DOHH2 (cell line): ENCODE data around the gene CNOT6.
A peak's percentile ranks its signal among the peaks of the same experiment; 100 is the strongest.

Experiments
- H3F3A ChIP-seq: fragments of 200-600 bp; sonication (generic), shearing (Covaris generic); 2 replicates; pipeline ENCODE4 v1.6.0; 2016; ENCODE audit warnings: antibody characterized with exemption, mild to moderate bottlenecking; ENCODE audit not compliant: control insufficient read depth, insufficient read depth
- H3K27ac ChIP-seq: fragments of 200-600 bp; sonication (generic); 2 replicates; pipeline ENCODE4 v1.5.1; 2014; ENCODE audit warnings: low read depth, mild to moderate bottlenecking, low read length, moderate library complexity
- H3K27me3 ChIP-seq: fragments of 200-600 bp; sonication (generic); 2 replicates; pipeline ENCODE4 v1.6.1; 2014; ENCODE audit warnings: mild to moderate bottlenecking, low read length, mixed read lengths; ENCODE audit not compliant: control insufficient read depth
- H3K36me3 ChIP-seq: fragments of 200-600 bp; sonication (generic); 2 replicates; pipeline ENCODE4 v1.6.1; 2014; ENCODE audit warnings: mild to moderate bottlenecking, low read length, moderate library complexity, mixed read lengths; ENCODE audit not compliant: control insufficient read depth
- H3K4me1 ChIP-seq: fragments of 200-600 bp; sonication (generic); 2 replicates; pipeline ENCODE4 v1.6.1; 2014; ENCODE audit warnings: mild to moderate bottlenecking, low read length, mixed read lengths; ENCODE audit not compliant: control insufficient read depth
- H3K4me2 ChIP-seq: fragments of 200-600 bp; sonication (generic); 2 replicates; pipeline ENCODE4 v1.6.0; 2014; ENCODE audit warnings: mild to moderate bottlenecking, low read length, moderate library complexity
- H3K4me3 ChIP-seq: fragments of 200-600 bp; sonication (generic); 2 replicates; pipeline ENCODE4 v1.5.1; 2014; ENCODE audit warnings: mild to moderate bottlenecking, low read length, mixed read lengths
- H3K79me2 ChIP-seq: fragments of 200-600 bp; sonication (generic); 2 replicates; pipeline ENCODE4 v1.6.1; 2014; ENCODE audit warnings: mild to moderate bottlenecking, low read length, mixed read lengths; ENCODE audit not compliant: control insufficient read depth
- H3K9me2 ChIP-seq: fragments of 200-600 bp; sonication (generic); replicated peaks from 2 replicates; pipeline ENCODE4 v1.6.1; 2014; ENCODE audit warnings: mild to moderate bottlenecking, low read length, mixed read lengths; ENCODE audit not compliant: control insufficient read depth
- H3K9me3 ChIP-seq: fragments of 200-600 bp; sonication (generic); 2 replicates; pipeline ENCODE4 v1.6.1; 2014; ENCODE audit warnings: antibody characterized with exemption, low read length, mixed read lengths; ENCODE audit not compliant: control insufficient read depth, insufficient read depth
- H4K20me1 ChIP-seq: fragments of 200-600 bp; sonication (generic); 2 replicates; pipeline ENCODE4 v1.6.0; 2014; ENCODE audit warnings: low read depth, mild to moderate bottlenecking, antibody characterized with exemption, low read length, moderate library complexity; ENCODE audit not compliant: control insufficient read depth, insufficient read depth
- EZH2phosphoT487 ChIP-seq: fragments of 200-600 bp; sonication (generic); IDR thresholded peaks from 2 replicates; pipeline ENCODE4 v1.6.1; 2017; ENCODE audit warnings: borderline replicate concordance, mild to moderate bottlenecking, antibody characterized with exemption, low read length, moderate library complexity, mixed read lengths
- TF ChIP-seq, protein P1 (sequence below): fragments of 200-600 bp; sonication (generic); IDR thresholded peaks from one replicate; pipeline ENCODE4 v1.5.1; 2014; ENCODE audit warnings: antibody characterized with exemption, mild to moderate bottlenecking, low read depth, low read length; ENCODE audit not compliant: poor library complexity, severe bottlenecking

Gene CNOT6

DNA sequence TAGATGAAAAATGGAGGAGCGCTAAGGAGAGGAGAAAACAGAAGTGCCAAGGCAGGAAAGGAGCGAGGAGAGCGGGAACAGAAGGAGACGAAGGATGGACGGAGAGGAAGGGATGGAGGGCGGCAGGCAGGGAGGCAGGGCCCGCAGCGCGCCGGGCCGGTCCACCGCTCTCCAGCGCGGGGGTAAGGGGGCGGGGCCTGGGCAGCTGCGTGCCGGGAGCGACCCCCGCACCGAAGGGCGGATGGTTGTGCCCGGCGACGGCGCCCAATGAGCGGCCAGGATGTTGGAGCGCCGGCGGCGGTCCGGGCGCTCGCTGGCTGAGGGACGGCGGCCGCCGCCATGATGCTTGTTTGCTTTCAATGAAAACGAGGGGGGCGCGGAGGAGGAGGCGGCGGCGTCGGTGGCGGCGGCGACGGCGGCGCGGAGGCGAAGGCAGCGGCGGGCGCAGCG lies at the start of gene CNOT6:
Gene CNOT6, plus strand, starts transcription at position 320 of the 450 bp plus-strand sequence. CDS start 34,898 bp downstream, outside the sequence.
- H3K9me3 ChIP-seq = no peaks in the 10 kb centered on the region
- H3K79me2 ChIP-seq = peaks cover 48% of the 10 kb centered on the region
- no peaks in the 10 kb centered on the region for H3F3A ChIP-seq
- peak within 1 kb of the TSS; percentile 89 for H3K4me2 ChIP-seq
- peak within 1 kb of the TSS; percentile 63 for H3K27ac ChIP-seq
- no peaks in the 10 kb centered on the region for H3K27me3 ChIP-seq
- peaks cover 35% of the 10 kb centered on the region for H3K36me3 ChIP-seq
- peak within 1 kb of the TSS; percentile 75 for H3K4me3 ChIP-seq
- H4K20me1 ChIP-seq = no peaks in the 10 kb centered on the region; the same call in 1 of the 2 replicates
- H3K9me2 ChIP-seq = no peaks in the 10 kb centered on the region
- H3K4me1 ChIP-seq = peaks cover 26% of the 10 kb centered on the region
- TF ChIP-seq EZH2phosphoT487 = no peak
- TF ChIP-seq, protein P1, sequence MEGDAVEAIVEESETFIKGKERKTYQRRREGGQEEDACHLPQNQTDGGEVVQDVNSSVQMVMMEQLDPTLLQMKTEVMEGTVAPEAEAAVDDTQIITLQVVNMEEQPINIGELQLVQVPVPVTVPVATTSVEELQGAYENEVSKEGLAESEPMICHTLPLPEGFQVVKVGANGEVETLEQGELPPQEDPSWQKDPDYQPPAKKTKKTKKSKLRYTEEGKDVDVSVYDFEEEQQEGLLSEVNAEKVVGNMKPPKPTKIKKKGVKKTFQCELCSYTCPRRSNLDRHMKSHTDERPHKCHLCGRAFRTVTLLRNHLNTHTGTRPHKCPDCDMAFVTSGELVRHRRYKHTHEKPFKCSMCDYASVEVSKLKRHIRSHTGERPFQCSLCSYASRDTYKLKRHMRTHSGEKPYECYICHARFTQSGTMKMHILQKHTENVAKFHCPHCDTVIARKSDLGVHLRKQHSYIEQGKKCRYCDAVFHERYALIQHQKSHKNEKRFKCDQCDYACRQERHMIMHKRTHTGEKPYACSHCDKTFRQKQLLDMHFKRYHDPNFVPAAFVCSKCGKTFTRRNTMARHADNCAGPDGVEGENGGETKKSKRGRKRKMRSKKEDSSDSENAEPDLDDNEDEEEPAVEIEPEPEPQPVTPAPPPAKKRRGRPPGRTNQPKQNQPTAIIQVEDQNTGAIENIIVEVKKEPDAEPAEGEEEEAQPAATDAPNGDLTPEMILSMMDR = no peak

DNA sequence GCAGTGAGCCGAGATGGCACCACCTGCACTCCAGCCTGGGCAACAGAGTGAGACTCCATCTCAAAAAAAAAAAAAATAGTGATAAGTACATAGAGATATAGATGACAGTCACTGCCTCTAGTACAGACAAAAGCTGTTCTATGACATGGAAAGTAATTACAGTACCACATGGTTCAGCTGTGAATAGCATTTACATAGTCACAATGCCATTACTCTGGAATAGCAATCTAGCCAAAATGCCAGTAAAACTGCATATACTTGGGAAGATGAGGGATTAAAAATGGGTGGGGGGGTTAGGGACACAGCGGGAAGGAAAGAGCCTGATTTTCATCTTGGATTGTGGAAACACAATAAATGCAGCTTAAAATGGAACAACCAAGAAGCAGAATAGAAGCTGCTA lies 39.4 kb upstream of the CNOT6 start:
- Histone ChIP-seq H3K4me1 (no peaks in the 10 kb centered on the region), H3K27me3 (no peaks in the 10 kb centered on the region), H3K27ac (no peak overlapping the region), H4K20me1 (no peaks in the 10 kb centered on the region), H3K9me3 (no peaks in the 10 kb centered on the region), H3F3A (no peaks in the 10 kb centered on the region), H3K4me2 (no peak overlapping the region), H3K4me3 (no peak overlapping the region), H3K36me3 (no peaks in the 10 kb centered on the region), H3K9me2 (no peaks in the 10 kb centered on the region), H3K79me2 (no peaks in the 10 kb centered on the region)
- no peak for TF ChIP-seq EZH2phosphoT487
- TF ChIP-seq, protein P1 = no peak

DNA sequence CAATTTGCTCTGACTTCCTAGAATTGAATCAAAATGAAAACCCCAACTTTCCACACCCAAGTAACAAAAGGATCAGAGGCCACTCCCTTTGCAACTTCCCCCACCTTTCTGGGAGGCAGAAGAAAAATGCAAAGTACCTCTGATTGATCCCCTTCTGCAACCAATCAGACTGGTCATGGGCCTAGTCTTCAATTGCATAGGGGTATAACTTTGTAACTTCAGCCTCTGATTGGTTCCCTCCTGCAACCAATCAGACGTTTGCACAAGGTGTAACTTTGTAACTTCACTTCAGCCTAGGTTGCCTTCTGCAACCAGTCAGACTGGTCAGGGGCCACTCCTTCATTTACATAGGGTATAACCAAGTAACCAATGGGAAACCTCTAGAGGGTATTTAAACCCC lies 38.3 kb upstream of the CNOT6 start:
- H3K4me3 ChIP-seq = no peak overlapping the region
- H3K27me3 ChIP-seq = no peaks in the 10 kb centered on the region
- no peaks in the 10 kb centered on the region for H3K9me2 ChIP-seq

More for the DNA sequence above, 38.3 kb upstream of the CNOT6 start:
- Histone ChIP-seq H3K79me2 (no peaks in the 10 kb centered on the region), H3K4me1 (no peaks in the 10 kb centered on the region), H3K4me2 (no peak overlapping the region), H3K36me3 (no peaks in the 10 kb centered on the region), H3F3A (no peaks in the 10 kb centered on the region), H3K27ac (no peak overlapping the region), H3K9me3 (no peaks in the 10 kb centered on the region), H4K20me1 (no peaks in the 10 kb centered on the region)
- TF ChIP-seq EZH2phosphoT487 = no peak
- TF ChIP-seq, protein P1 = no peak
